ENCODE data around the gene NMNAT2.

DNA sequence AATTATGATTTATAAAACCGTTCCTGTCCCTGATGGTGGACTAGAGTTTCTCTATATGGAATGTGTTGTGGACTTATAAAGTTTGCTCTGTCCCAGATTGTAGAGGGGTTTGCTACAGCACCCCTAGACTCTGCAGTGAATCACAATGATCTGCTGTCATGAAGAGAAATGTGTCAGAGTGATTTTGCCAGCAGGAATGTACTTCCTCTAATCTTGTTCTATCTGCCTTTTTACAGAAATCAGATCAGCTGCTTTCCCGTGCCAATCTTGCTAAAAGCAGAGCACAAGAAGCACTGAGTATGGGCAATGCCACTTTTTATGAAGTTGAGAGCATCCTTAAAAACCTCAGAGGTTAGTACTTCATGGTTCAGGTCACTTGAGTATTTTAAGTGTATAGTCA lies 180.1 kb downstream of the NMNAT2 start:
- TF ChIP-seq EP300 (conservative IDR thresholded peaks at IDR 0.05; ENCODE audit: poor library complexity, severe bottlenecking) (no peak), POLR2AphosphoS5 (IDR thresholded peaks at IDR 0.05) (no peak), SMC3 (conservative IDR thresholded peaks at IDR 0.05; ENCODE audit: poor library complexity) (no peak), TAF1 (IDR thresholded peaks at IDR 0.05; ENCODE audit: low read depth) (no peak), RAD21 (conservative IDR thresholded peaks at IDR 0.05) (no peak)
- TF ChIP-seq, protein P1, sequence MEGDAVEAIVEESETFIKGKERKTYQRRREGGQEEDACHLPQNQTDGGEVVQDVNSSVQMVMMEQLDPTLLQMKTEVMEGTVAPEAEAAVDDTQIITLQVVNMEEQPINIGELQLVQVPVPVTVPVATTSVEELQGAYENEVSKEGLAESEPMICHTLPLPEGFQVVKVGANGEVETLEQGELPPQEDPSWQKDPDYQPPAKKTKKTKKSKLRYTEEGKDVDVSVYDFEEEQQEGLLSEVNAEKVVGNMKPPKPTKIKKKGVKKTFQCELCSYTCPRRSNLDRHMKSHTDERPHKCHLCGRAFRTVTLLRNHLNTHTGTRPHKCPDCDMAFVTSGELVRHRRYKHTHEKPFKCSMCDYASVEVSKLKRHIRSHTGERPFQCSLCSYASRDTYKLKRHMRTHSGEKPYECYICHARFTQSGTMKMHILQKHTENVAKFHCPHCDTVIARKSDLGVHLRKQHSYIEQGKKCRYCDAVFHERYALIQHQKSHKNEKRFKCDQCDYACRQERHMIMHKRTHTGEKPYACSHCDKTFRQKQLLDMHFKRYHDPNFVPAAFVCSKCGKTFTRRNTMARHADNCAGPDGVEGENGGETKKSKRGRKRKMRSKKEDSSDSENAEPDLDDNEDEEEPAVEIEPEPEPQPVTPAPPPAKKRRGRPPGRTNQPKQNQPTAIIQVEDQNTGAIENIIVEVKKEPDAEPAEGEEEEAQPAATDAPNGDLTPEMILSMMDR (IDR thresholded peaks at IDR 0.05; ENCODE audit: poor library complexity, severe bottlenecking), result no peak
